ENCODE measurements around the gene SLC26A9.

Gene SLC26A9

GRCh38 chr1:205930195-205930577 lies 13.1 kb downstream of the SLC26A9 start:
- Mint-ChIP-seq H3K36me3 (ENCODE audit: low read depth) (no peaks in the 10 kb centered on the region), H3K4me3 (no peak overlapping the region), H3K27ac (no peak overlapping the region), H3K9me3 (no peaks in the 10 kb centered on the region), H3K4me1 (ENCODE audit: low read depth) (no peaks in the 10 kb centered on the region), H3K27me3 (ENCODE audit: low read depth) (peaks cover 15% of the 10 kb centered on the region)

- Mint-ChIP-seq H3K9me3 (no peaks in the 10 kb centered on the region), H3K4me1 (ENCODE audit: low read depth) (no peaks in the 10 kb centered on the region), H3K27me3 (ENCODE audit: low read depth) (peaks cover 15% of the 10 kb centered on the region), H3K27ac (no peak overlapping the region), H3K4me3 (no peak overlapping the region), H3K36me3 (ENCODE audit: low read depth) (no peaks in the 10 kb centered on the region)
Observed at GRCh38 chr1:205929496-205930194, 13.6 kb downstream of the SLC26A9 start.

- Mint-ChIP-seq H3K4me3 (no peak overlapping the region), H3K4me1 (ENCODE audit: low read depth) (no peaks in the 10 kb centered on the region), H3K36me3 (ENCODE audit: low read depth) (no peaks in the 10 kb centered on the region), H3K27me3 (ENCODE audit: low read depth) (peaks cover 15% of the 10 kb centered on the region), H3K9me3 (no peaks in the 10 kb centered on the region), H3K27ac (no peak overlapping the region)
Observed at GRCh38 chr1:205928317-205928716, 14.9 kb downstream of the SLC26A9 start.

- Mint-ChIP-seq H3K4me3 (no peak overlapping the region), H3K27ac (no peak overlapping the region), H3K36me3 (ENCODE audit: low read depth) (no peaks in the 10 kb centered on the region), H3K4me1 (ENCODE audit: low read depth) (no peaks in the 10 kb centered on the region), H3K9me3 (no peaks in the 10 kb centered on the region), H3K27me3 (ENCODE audit: low read depth) (peaks cover 13% of the 10 kb centered on the region)
Observed at GRCh38 chr1:205927676-205928075, 15.6 kb downstream of the SLC26A9 start.

- no peaks in the 10 kb centered on the region for H3K4me1 Mint-ChIP-seq (ENCODE audit: low read depth)
- peaks cover 9% of the 10 kb centered on the region for H3K27me3 Mint-ChIP-seq (ENCODE audit: low read depth)
- no peak overlapping the region for H3K27ac Mint-ChIP-seq
- H3K4me3 Mint-ChIP-seq = no peak overlapping the region
- no peaks in the 10 kb centered on the region for H3K9me3 Mint-ChIP-seq
- H3K36me3 Mint-ChIP-seq (ENCODE audit: low read depth) = no peaks in the 10 kb centered on the region
Observed at GRCh38 chr1:205927247-205927646, 16.0 kb downstream of the SLC26A9 start.

GRCh38 chr1:205926636-205927035 lies 16.6 kb downstream of the SLC26A9 start:
- no peak overlapping the region for H3K27ac Mint-ChIP-seq
- peaks cover 9% of the 10 kb centered on the region for H3K27me3 Mint-ChIP-seq (ENCODE audit: low read depth)
- H3K36me3 Mint-ChIP-seq (ENCODE audit: low read depth) = no peaks in the 10 kb centered on the region
- H3K9me3 Mint-ChIP-seq = no peaks in the 10 kb centered on the region
- H3K4me3 Mint-ChIP-seq = no peak overlapping the region
- no peaks in the 10 kb centered on the region for H3K4me1 Mint-ChIP-seq (ENCODE audit: low read depth)

GRCh38 chr1:205926213-205926612 lies 17.0 kb downstream of the SLC26A9 start:
- no peak overlapping the region for H3K27ac Mint-ChIP-seq
- H3K4me3 Mint-ChIP-seq = no peak overlapping the region
- H3K36me3 Mint-ChIP-seq (ENCODE audit: low read depth) = no peaks in the 10 kb centered on the region
- H3K27me3 Mint-ChIP-seq (ENCODE audit: low read depth) = peaks cover 9% of the 10 kb centered on the region
- H3K4me1 Mint-ChIP-seq (ENCODE audit: low read depth) = no peaks in the 10 kb centered on the region
- H3K9me3 Mint-ChIP-seq = no peaks in the 10 kb centered on the region

GRCh38 chr1:205925736-205926135 lies 17.5 kb downstream of the SLC26A9 start:
- H3K9me3 Mint-ChIP-seq = no peaks in the 10 kb centered on the region
- no peak overlapping the region for H3K27ac Mint-ChIP-seq
- H3K4me1 Mint-ChIP-seq (ENCODE audit: low read depth) = no peaks in the 10 kb centered on the region
- H3K4me3 Mint-ChIP-seq = no peak overlapping the region
- peaks cover 4% of the 10 kb centered on the region for H3K27me3 Mint-ChIP-seq (ENCODE audit: low read depth)
- no peaks in the 10 kb centered on the region for H3K36me3 Mint-ChIP-seq (ENCODE audit: low read depth)

- Mint-ChIP-seq H3K27ac (no peak overlapping the region), H3K36me3 (ENCODE audit: low read depth) (no peaks in the 10 kb centered on the region), H3K27me3 (ENCODE audit: low read depth) (no peaks in the 10 kb centered on the region), H3K9me3 (no peaks in the 10 kb centered on the region), H3K4me1 (ENCODE audit: low read depth) (no peaks in the 10 kb centered on the region), H3K4me3 (no peak overlapping the region)
Observed at GRCh38 chr1:205924460-205924790, 18.8 kb downstream of the SLC26A9 start.

DNA sequence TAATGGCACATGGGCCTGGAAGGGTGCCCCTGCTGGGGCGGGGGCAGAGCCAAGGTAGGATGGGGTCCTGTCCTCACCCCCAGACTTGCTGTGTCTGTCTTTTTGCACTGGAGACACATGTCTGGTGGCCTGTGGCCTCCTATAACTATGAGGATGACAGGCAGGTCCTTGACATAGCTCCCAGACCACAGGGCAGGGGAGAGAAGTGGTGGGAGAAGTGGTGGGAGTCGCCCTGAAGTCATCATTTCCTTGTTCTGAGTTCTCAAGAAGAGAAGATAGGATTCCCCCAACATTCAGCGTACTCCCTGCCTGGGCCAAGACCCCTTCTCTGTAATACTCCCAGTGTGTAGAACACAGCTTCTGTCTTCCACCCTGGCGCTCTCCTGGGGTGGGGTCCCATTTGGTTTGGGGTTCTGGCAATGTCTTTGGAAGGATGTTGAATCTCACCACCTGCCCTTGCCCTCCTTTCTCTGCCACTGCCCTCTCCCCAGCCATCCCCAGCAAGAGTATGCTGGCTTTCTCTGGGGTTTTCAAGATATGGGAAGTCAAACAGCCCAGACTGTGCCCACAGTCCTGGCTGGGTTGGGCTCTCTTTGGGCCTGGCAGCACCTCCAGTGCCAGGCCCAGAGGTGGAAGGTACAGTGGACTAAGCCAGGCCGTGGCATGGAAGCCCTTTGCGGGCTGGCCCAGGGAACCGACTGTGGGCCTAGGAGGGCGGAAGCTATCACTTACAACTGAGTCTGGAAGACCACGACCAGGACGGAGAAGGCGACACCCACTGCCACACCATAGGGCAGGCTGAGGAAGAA lies 19.4 kb downstream of the SLC26A9 start:
- H3K27me3 Mint-ChIP-seq (ENCODE audit: low read depth) = no peaks in the 10 kb centered on the region
- H3K27ac Mint-ChIP-seq = no peak overlapping the region
- no peaks in the 10 kb centered on the region for H3K9me3 Mint-ChIP-seq
- no peaks in the 10 kb centered on the region for H3K4me1 Mint-ChIP-seq (ENCODE audit: low read depth)
- no peak overlapping the region for H3K4me3 Mint-ChIP-seq
- H3K36me3 Mint-ChIP-seq (ENCODE audit: low read depth) = no peaks in the 10 kb centered on the region

DNA sequence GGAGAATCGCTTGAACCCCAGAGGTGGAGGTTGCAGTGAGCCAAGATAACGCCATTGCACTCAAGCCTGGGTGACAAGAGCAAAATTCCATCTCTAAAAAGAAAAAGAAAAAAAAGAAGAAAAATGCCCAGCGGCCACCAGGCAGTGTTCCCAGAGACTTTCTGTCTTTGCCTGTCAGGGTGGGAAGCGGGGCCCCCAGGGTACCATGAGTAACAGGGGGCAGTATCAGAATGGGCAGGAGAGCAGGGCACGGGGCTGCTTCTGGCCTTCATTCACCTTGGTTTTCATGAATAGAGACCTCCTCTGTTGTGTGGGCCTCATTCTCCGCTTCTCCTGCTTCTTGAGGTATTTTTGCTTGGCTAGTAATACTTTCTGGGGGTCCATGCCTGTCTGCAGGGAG lies 20.4 kb downstream of the SLC26A9 start:
- no peaks in the 10 kb centered on the region for H3K4me1 Mint-ChIP-seq (ENCODE audit: low read depth)
- H3K9me3 Mint-ChIP-seq = no peaks in the 10 kb centered on the region
- H3K36me3 Mint-ChIP-seq (ENCODE audit: low read depth) = no peaks in the 10 kb centered on the region
- no peak overlapping the region for H3K27ac Mint-ChIP-seq
- no peak overlapping the region for H3K4me3 Mint-ChIP-seq
- H3K27me3 Mint-ChIP-seq (ENCODE audit: low read depth) = no peaks in the 10 kb centered on the region

DNA sequence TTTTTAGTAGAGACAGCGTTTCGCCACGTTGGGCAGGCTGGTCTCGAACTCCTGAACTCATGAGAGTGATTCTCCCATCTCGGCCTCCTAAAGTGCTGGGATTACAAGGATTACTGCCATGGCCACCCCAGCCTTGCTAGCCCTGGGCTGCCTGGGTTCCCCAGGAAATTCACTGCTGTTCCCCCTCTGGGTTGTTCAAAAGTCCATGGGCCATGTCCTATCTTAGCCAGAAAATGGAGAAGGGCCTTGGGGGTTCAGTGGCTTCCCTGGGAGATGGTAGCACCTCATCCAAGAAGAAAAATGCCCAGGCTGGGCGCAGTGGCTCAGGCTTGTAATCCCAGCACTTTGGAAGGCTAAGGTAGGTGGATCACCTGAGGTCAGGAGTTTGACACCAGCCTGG lies 20.9 kb downstream of the SLC26A9 start:
- no peak overlapping the region for H3K27ac Mint-ChIP-seq
- no peaks in the 10 kb centered on the region for H3K4me1 Mint-ChIP-seq (ENCODE audit: low read depth)
- H3K4me3 Mint-ChIP-seq = no peak overlapping the region
- H3K36me3 Mint-ChIP-seq (ENCODE audit: low read depth) = no peaks in the 10 kb centered on the region
- H3K9me3 Mint-ChIP-seq = no peaks in the 10 kb centered on the region
- H3K27me3 Mint-ChIP-seq (ENCODE audit: low read depth) = no peaks in the 10 kb centered on the region

GRCh38 chr1:205921570-205921909 lies 21.7 kb downstream of the SLC26A9 start:
- H3K4me3 Mint-ChIP-seq = no peak overlapping the region
- H3K9me3 Mint-ChIP-seq = no peaks in the 10 kb centered on the region
- no peaks in the 10 kb centered on the region for H3K27me3 Mint-ChIP-seq (ENCODE audit: low read depth)
- no peaks in the 10 kb centered on the region for H3K4me1 Mint-ChIP-seq (ENCODE audit: low read depth)
- no peaks in the 10 kb centered on the region for H3K36me3 Mint-ChIP-seq (ENCODE audit: low read depth)
- no peak overlapping the region for H3K27ac Mint-ChIP-seq

DNA sequence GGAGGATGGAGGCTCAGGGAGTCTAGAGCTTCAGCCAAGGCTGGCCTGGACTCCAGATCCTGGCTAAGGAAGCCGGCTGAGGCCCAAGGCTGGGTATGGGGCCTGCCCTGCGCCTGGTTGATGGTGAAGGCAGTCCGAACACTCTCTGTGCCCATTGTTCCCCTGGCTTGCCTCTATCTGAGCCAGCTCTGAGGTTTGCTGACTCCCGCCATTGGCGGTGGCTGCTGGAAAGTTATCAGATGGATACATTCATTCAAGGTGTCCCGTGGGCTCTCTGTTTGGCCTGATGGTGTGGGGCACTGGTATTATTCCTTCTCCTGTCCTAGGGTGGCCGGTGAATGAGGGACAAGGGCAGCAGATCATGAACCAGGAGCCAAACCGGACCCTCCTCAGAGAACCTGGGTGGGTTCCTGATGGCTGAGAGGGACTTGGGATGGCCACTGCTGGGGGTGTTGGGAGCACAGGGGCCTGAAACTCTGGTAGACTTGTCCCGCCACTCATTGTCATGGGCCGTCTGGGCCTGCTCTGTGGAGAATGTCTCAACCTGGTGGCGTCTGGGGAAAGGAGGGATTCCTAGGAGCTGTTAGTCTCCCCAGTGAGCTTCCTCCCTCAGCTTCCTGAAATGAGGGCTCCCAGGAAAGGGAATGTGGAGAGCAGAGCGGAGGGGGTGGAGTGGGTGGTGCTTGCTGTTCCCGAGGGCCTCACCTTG lies 22.2 kb downstream of the SLC26A9 start:
- Mint-ChIP-seq H3K4me3 (no peak overlapping the region), H3K27ac (no peak overlapping the region), H3K27me3 (ENCODE audit: low read depth) (no peaks in the 10 kb centered on the region), H3K36me3 (ENCODE audit: low read depth) (no peaks in the 10 kb centered on the region), H3K9me3 (no peaks in the 10 kb centered on the region), H3K4me1 (ENCODE audit: low read depth) (no peaks in the 10 kb centered on the region)

- H3K4me3 Mint-ChIP-seq = no peak overlapping the region
- H3K27ac Mint-ChIP-seq = no peak overlapping the region
- H3K4me1 Mint-ChIP-seq (ENCODE audit: low read depth) = no peaks in the 10 kb centered on the region
- no peaks in the 10 kb centered on the region for H3K36me3 Mint-ChIP-seq (ENCODE audit: low read depth)
- no peaks in the 10 kb centered on the region for H3K27me3 Mint-ChIP-seq (ENCODE audit: low read depth)
- H3K9me3 Mint-ChIP-seq = no peaks in the 10 kb centered on the region
Observed at GRCh38 chr1:205920159-205920558, 23.1 kb downstream of the SLC26A9 start.
